NB4 (cell line): ENCODE results near the gene KRIT1.
"Not testable (repeated sequence)": the region's sequence is repeated elsewhere in the genome, so short reads cannot be mapped to it uniquely, and the experiment has no call there.

ENCODE experiments used
- DNase-seq: peaks from one replicate; pipeline ENCODE4 v3.0.0; 2010; ENCODE audit warnings: low read depth
- H3K4me3 ChIP-seq: one replicate; pipeline ENCODE4 v1.5.1; 2011; ENCODE audit warnings: mild to moderate bottlenecking, low read depth, low read length, moderate library complexity
- MYC ChIP-seq: IDR thresholded peaks from 2 replicates; pipeline ENCODE4 v1.6.1; 2011; ENCODE audit warnings: low read depth, low read length
- POLR2A ChIP-seq: IDR thresholded peaks from 2 replicates; pipeline ENCODE4 v1.6.1; 2011; ENCODE audit warnings: mild to moderate bottlenecking; ENCODE audit not compliant: insufficient read length; ENCODE audit errors: extremely low read depth
- TF ChIP-seq, protein P1 (sequence below): IDR thresholded peaks from 2 replicates; pipeline ENCODE4 v1.6.1; 2011; ENCODE audit warnings: low read depth, low read length
- TF ChIP-seq, protein P2 (sequence below): IDR thresholded peaks from one replicate; pipeline ENCODE4 v1.5.1; 2012; ENCODE audit warnings: low read depth, low read length

KRIT1 gene

GRCh38 chr7:92259062-92259461 lies 13.3 kb upstream of the KRIT1 start:
- no peak for TF ChIP-seq POLR2A
- TF ChIP-seq MYC = no peak
- TF ChIP-seq, protein P1, sequence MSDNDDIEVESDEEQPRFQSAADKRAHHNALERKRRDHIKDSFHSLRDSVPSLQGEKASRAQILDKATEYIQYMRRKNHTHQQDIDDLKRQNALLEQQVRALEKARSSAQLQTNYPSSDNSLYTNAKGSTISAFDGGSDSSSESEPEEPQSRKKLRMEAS = no peak
- TF ChIP-seq, protein P2, sequence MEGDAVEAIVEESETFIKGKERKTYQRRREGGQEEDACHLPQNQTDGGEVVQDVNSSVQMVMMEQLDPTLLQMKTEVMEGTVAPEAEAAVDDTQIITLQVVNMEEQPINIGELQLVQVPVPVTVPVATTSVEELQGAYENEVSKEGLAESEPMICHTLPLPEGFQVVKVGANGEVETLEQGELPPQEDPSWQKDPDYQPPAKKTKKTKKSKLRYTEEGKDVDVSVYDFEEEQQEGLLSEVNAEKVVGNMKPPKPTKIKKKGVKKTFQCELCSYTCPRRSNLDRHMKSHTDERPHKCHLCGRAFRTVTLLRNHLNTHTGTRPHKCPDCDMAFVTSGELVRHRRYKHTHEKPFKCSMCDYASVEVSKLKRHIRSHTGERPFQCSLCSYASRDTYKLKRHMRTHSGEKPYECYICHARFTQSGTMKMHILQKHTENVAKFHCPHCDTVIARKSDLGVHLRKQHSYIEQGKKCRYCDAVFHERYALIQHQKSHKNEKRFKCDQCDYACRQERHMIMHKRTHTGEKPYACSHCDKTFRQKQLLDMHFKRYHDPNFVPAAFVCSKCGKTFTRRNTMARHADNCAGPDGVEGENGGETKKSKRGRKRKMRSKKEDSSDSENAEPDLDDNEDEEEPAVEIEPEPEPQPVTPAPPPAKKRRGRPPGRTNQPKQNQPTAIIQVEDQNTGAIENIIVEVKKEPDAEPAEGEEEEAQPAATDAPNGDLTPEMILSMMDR = no peak
- no peak overlapping the region for H3K4me3 ChIP-seq
- DNase-seq = no peak

DNA sequence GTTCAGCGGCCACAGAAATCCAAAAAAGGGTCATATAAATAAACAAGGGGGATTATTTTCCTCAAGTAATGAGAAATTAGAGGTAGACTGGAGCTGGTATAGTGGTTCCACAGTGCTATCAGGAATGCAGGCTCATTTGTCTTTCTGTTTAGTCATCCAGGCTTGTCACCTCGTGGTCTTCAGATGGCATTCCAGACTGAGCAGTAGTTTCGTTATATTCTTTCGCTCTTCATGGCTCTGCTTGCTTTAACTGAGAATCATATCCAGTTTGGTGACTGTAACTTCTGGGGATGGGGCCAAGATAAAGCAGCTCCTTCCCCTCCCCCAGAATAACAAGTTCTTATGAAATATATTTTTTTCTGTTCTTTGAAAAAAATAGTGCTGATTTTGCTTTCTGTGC lies 9.6 kb upstream of the KRIT1 start:
- H3K4me3 ChIP-seq = no peak overlapping the region
- DNase-seq = no peak
- TF ChIP-seq MYC (no peak), POLR2A (no peak)
- TF ChIP-seq, protein P1 = no peak
- TF ChIP-seq, protein P2 = no peak

- DNase-seq, H3K4me3 ChIP-seq: not testable (repeated sequence)
Observed at GRCh38 chr7:92254800-92255199, 9.1 kb upstream of the KRIT1 start.

- H3K4me3 ChIP-seq = no peak overlapping the region
- no peak for DNase-seq
- TF ChIP-seq, protein P1 = no peak
- no peak for TF ChIP-seq POLR2A
- TF ChIP-seq, protein P2 = no peak
- TF ChIP-seq MYC = no peak
Observed at GRCh38 chr7:92253251-92253650, 7.5 kb upstream of the KRIT1 start.

DNA sequence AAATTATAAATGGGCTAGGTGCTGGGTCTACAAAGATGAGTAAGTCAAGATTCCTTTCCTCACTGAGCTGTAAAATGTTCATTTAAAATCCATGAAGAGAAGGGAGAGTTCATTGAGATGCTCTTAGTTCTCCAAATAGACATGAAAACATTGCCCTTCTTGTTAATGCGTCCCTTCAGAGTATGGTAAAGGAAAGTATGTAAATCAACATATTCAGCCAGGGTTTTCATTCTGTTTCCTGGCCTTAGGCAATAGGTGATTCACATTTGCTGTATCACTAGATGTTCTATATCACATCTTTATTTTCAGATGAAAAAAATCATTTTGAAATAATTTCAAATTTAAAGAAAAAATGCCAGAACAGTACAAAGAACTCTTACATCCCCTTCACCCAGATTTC lies 5.5 kb upstream of the KRIT1 start:
- H3K4me3 ChIP-seq = no peak overlapping the region
- TF ChIP-seq MYC (no peak), POLR2A (no peak)
- TF ChIP-seq, protein P2 = no peak
- TF ChIP-seq, protein P1 = no peak
- no peak for DNase-seq

DNA sequence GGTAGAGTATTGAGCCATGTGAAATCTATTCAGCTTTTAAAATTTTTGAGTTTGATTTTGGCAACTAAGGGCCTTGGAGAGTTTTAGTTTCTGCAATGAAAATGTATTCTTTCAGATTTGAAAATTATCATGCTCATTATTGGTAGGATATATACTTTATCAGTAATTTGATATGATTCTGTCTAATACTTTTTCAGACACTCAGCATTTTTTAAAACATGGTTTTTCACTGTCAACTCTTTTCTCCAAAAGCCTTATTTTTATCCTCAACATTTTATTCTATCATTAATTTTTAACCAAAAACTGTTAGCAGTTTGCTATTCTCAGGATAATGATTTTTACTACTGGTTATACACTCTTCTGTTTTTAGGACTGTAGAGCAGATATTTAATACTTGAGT lies 4.9 kb upstream of the KRIT1 start:
- no peak overlapping the region for H3K4me3 ChIP-seq
- no peak for DNase-seq

More for the DNA sequence above, 4.9 kb upstream of the KRIT1 start:
- TF ChIP-seq, protein P1 = no peak
- no peak for TF ChIP-seq MYC
- TF ChIP-seq, protein P2 = no peak
- no peak for TF ChIP-seq POLR2A
